Natural killer cell (primary cell): Measurements from ENCODE around the gene GPR55. TPM values are rescaled to one million over a fixed set of nuclear protein-coding genes. Genes with fewer than 3 reads are reported as not detected.

ENCODE experiments used
- ATAC-seq, 3 donors: fragments of 150-1000 bp in 2 of 3; fragments of 200-7000 bp in 1 of 3; cut with Tn5 transposase; 1 replicate in 1 of 3; 2 replicates in 2 of 3; pipeline ENCODE4 v1.10.0; 2021; ENCODE audit warnings: mild to moderate bottlenecking in 2 of 3, moderate library complexity in 2 of 3
- DNase-seq, 2 donors: peaks; one replicate each; pipeline versions ENCODE4 v3.0.0 to v3.0.0-alpha.2; 2013 to 2021; ENCODE audit warnings: mixed read lengths in 1 of 2
- H3K27ac ChIP-seq: one replicate; pipeline ENCODE4 v1.5.1; 2013; ENCODE audit warnings: mild to moderate bottlenecking, low read length
- H3K27me3 ChIP-seq: one replicate; pipeline ENCODE4 v1.6.1; 2013; ENCODE audit warnings: low read length; ENCODE audit not compliant: control insufficient read depth, insufficient read depth
- H3K36me3 ChIP-seq: one replicate; pipeline ENCODE4 v1.6.1; 2013; ENCODE audit warnings: low read length; ENCODE audit not compliant: control insufficient read depth, insufficient read depth
- H3K4me1 ChIP-seq: one replicate; pipeline ENCODE4 v1.6.1; 2013; ENCODE audit warnings: low read length; ENCODE audit not compliant: control insufficient read depth, insufficient read depth
- H3K4me3 ChIP-seq: one replicate; pipeline ENCODE4 v1.5.1; 2013; ENCODE audit warnings: low read length
- H3K9me3 ChIP-seq: one replicate; pipeline ENCODE4 v1.6.1; 2013; ENCODE audit warnings: low read length; ENCODE audit not compliant: control insufficient read depth, insufficient read depth
- H3K27ac Mint-ChIP-seq, 2 donors: one replicate each; pipeline ENCODE4 v1.8.0; 2022; ENCODE audit warnings: mild to moderate bottlenecking in 2 of 2, mixed read lengths in 2 of 2, moderate library complexity in 1 of 2
- H3K27me3 Mint-ChIP-seq, 2 donors: one replicate each; pipeline ENCODE4 v1.8.0; 2022; ENCODE audit warnings: low read depth in 2 of 2, mixed read lengths in 2 of 2
- H3K36me3 Mint-ChIP-seq: one replicate; pipeline ENCODE4 v1.8.0; 2022; ENCODE audit warnings: mixed read lengths
- H3K4me1 Mint-ChIP-seq, 2 donors: one replicate each; pipeline ENCODE4 v1.8.0; 2022; ENCODE audit warnings: mixed read lengths in 2 of 2
- H3K4me3 Mint-ChIP-seq: one replicate; pipeline ENCODE4 v1.8.0; 2022; ENCODE audit warnings: mild to moderate bottlenecking, moderate library complexity, mixed read lengths
- H3K9me3 Mint-ChIP-seq, 2 donors: one replicate each; pipeline ENCODE4 v1.8.0; 2022; ENCODE audit warnings: mixed read lengths in 2 of 2
- CTCF ChIP-seq: fragments of 200-600 bp; IDR thresholded peaks from one replicate; pipeline ENCODE4 v1.8.0; 2022; ENCODE audit warnings: antibody characterized with exemption
- WGBS: methylation state at CpG from one replicate; pipeline ENCODE4 v1.1.7; 2013; ENCODE audit warnings: missing lambda C conversion rate; ENCODE audit not compliant: insufficient coverage; 5-methylcytosine and 5-hydroxymethylcytosine counted together
- intact Hi-C: fragments of 100-400 bp; cut with micrococcal nuclease; formaldehyde crosslinking; loops from one replicate; pipeline ENCODE4 v1.14.2; 2022
- total RNA-seq, 4 donors: library from RNA; stranded (reverse); fragments of 120-200 nt in 1 of 4; gene quantifications; one replicate each; pipeline versions ENCODE4 v1.2.3 to v1.2.4, GENCODE V29; 2013 to 2022

Gene GPR55
- total RNA-seq, 3 donors from 2014 or later (not counting 1 experiment from before 2014, with no cell fraction given), result 0.09 to 1.1 (median 0.40) TPM

DNA sequence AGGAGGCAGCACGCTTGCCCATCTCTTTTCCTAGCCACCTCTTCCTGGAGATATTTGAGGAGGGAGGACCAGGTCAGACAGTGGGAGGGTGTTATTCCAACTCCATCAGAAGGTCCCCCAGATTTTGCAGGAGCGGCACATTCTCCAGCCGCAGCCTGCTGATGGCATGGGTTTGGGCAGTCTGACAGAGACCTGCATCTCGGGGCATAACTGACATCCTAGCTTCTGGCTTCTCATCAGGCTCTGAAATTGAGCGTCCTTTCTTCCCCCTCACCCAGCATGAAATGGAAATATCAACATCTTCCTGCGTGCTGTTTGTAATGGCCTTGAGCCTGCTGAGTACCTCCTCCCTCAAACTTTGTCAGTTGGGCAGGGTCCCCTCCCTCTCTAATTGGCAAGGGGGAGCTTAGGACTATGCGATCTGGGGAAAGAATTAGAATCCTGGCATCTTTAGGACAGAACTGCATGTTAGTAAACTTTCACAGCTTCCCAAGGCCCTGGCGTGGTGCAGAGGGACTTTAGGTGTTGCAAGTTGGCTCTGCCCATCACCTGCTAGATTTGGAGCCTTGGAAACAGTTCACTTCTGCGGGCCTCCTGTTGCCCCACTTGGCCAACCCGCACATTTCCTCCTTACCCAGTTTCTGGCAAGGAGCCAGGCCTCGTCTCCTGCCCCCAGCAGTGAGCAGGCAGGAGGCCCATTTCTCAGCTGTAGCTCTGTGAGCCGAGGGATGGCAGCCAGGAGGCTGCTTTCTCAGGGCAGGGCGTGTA, 58.1 kb downstream of the GPR55 start:
- H3K9me3 Mint-ChIP-seq, result no peaks in the 10 kb centered on the region
- 20% methylated on average over 12 of the region's 13 CpGs for WGBS
- H3K27me3 Mint-ChIP-seq, result peaks cover 40 to 44% of the 10 kb centered on the region in 2 donors
- intact Hi-C loops, result no loop called here
- Histone ChIP-seq H3K9me3 (no peaks in the 10 kb centered on the region), H3K4me1 (peaks cover 60% of the 10 kb centered on the region), H3K4me3 (no peak overlapping the region), H3K36me3 (no peaks in the 10 kb centered on the region), H3K27ac (peak overlapping the region; percentile 10), H3K27me3 (peaks cover 27% of the 10 kb centered on the region)
- H3K27ac Mint-ChIP-seq, result no peak overlapping the region
- peaks cover 24 to 60% of the 10 kb centered on the region in 2 donors for H3K4me1 Mint-ChIP-seq
- peak overlapping the region; percentile 40 for H3K4me3 Mint-ChIP-seq
- H3K36me3 Mint-ChIP-seq, result no peaks in the 10 kb centered on the region
- TF ChIP-seq CTCF, result no peak
- DNase-seq (peak in 1 of 2 donors; percentile 91), ATAC-seq (peak in 1 of 3 donors; percentile 50)

- no peaks in the 10 kb centered on the region for H3K9me3 ChIP-seq
- no peaks in the 10 kb centered on the region for H3K36me3 ChIP-seq
- H3K27me3 ChIP-seq, result peaks cover 33% of the 10 kb centered on the region
- Mint-ChIP-seq H3K4me3 (peak overlapping the region; percentile 68), H3K27ac (peak overlapping the region in 1 of 2 donors; percentile 77), H3K36me3 (no peaks in the 10 kb centered on the region), H3K27me3 (peaks cover 44 to 46% of the 10 kb centered on the region in 2 donors), H3K9me3 (no peaks in the 10 kb centered on the region), H3K4me1 (peaks cover 29 to 68% of the 10 kb centered on the region in 2 donors)
- no peak overlapping the region for H3K27ac ChIP-seq
- 9% methylated on average over 34 of the region's 35 CpGs for WGBS
- peaks cover 54% of the 10 kb centered on the region for H3K4me1 ChIP-seq
- peak; percentile 25 to 51 (median 38) for ATAC-seq
- no peak for TF ChIP-seq CTCF
- intact Hi-C loops, result no loop called here
- H3K4me3 ChIP-seq, result peak overlapping the region; percentile 49
- peak; percentile 42 to 66 for DNase-seq
These were observed 59.0 kb downstream of the GPR55 start for GRCh38 chr2:230865766-230866755.

- Mint-ChIP-seq H3K9me3 (no peaks in the 10 kb centered on the region), H3K4me3 (peak overlapping the region; percentile 68), H3K27me3 (peaks cover 43 to 45% of the 10 kb centered on the region in 2 donors), H3K27ac (peak overlapping the region in 1 of 2 donors; percentile 77), H3K4me1 (peaks cover 29 to 65% of the 10 kb centered on the region in 2 donors), H3K36me3 (no peaks in the 10 kb centered on the region)
- ATAC-seq, result peak in 1 of 3 donors; percentile 9
- TF ChIP-seq CTCF, result no peak
- H3K4me3 ChIP-seq, result peak overlapping the region; percentile 49
- DNase-seq, result peak in 1 of 2 donors; percentile 44
- no peaks in the 10 kb centered on the region for H3K9me3 ChIP-seq
- H3K27me3 ChIP-seq, result peaks cover 35% of the 10 kb centered on the region
- intact Hi-C loops, result no loop called here
- 1% methylated on average over 24 of the region's 24 CpGs for WGBS
- no peaks in the 10 kb centered on the region for H3K36me3 ChIP-seq
- peak overlapping the region; percentile 21 for H3K27ac ChIP-seq
- H3K4me1 ChIP-seq, result peaks cover 54% of the 10 kb centered on the region
These were observed 59.7 kb downstream of the GPR55 start for GRCh38 chr2:230865307-230865765.
